ENCODE results near the gene GALNT4. TPM values are rescaled to one million over a fixed set of nuclear protein-coding genes. Genes with fewer than 3 reads are reported as not detected.

GALNT4 gene
- total and polyA plus RNA-seq, 9 of the 15 experiments (the other 6 are each of a cell fraction or from before 2014, with no cell fraction given), result 1.2 to 4.6 (median 3.4) TPM

- TF ChIP-seq ZNF76 (CRISPR knock-in tag; IDR thresholded peaks at IDR 0.05; ENCODE audit: borderline replicate concordance), result no peak
- TF ChIP-seq ZNF398 (CRISPR knock-in tag; IDR thresholded peaks at IDR 0.05), result no peak
- no peak for TF ChIP-seq RBM14 (IDR thresholded peaks at IDR 0.05; ENCODE audit: borderline replicate concordance, insufficient read depth, low read depth, low read length)
- TF ChIP-seq CCAR2 (IDR thresholded peaks at IDR 0.05; ENCODE audit: low read depth, low read length), result no peak
- peak; percentile 70 for TF ChIP-seq RBM25 (IDR thresholded peaks at IDR 0.05; ENCODE audit: low read depth, low read length, severe bottlenecking)
- TF ChIP-seq ATF4 (CRISPR knock-in tag; IDR thresholded peaks at IDR 0.05), result no peak
- TF ChIP-seq GTF2B (IDR thresholded peaks at IDR 0.05; ENCODE audit: extremely low read depth, insufficient read length), result no peak
- TF ChIP-seq RBM15 (IDR thresholded peaks at IDR 0.05; ENCODE audit: insufficient read depth, low read length), result no peak
Observed at GRCh38 chr12:89506050-89506449, 18.5 kb downstream of the GALNT4 start (continued).
